ENCODE measurements around the gene INPPL1.
"Not testable (repeated sequence)": the region's sequence is repeated elsewhere in the genome, so short reads cannot be mapped to it uniquely, and the experiment has no call there.

The INPPL1 gene

DNA sequence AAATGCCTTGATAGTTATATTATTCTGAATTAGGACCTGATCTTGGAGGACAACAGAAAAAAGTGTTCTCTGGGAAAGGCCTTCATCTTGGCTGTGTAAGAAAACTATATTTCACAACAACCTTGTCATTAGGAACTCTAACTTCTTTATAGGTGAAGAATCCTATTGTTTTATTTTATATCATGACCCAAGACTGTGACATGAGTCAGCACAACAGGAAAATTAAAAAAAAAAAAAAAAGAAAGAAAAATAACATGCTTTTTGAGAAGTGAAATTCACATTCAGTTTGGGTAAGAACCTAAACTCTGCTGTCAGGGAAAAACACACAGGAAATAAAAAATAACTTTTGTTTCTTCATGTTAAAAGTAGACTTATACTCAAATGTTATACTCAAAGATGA is 19.7 kb upstream of the INPPL1 start:
- no peak overlapping the region for H3K4me3 ChIP-seq (replicated peaks; ENCODE audit: low read depth, low read length)
- TF ChIP-seq CTCF (IDR thresholded peaks at IDR 0.05; ENCODE audit: low read depth, low read length, missing control alignments) = no peak
- no peak for DNase-seq (ENCODE audit: extremely low read depth, low read depth)

DNA sequence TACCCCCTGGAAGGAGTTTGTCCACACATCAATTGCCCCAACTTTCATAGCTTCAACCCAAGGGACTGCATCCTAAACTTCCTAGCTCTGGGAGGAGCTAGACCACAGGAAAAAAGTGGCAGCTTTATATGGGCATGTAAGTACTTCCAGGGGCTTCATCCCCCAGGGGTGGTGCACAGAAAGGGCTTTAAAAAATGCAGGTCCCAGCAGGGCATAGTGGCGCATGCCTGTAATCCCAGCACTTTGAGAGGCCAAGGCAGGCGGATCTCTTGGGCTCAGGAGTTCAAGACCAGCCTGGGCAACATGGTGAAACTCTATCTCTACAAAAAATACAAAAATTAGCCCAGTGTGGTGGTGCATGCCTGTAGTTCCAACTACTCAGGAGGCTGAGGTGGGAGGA is 17.8 kb upstream of the INPPL1 start:
- H3K4me3 ChIP-seq (replicated peaks; ENCODE audit: low read depth, low read length); DNase-seq (ENCODE audit: extremely low read depth, low read depth): not testable (repeated sequence)

DNA sequence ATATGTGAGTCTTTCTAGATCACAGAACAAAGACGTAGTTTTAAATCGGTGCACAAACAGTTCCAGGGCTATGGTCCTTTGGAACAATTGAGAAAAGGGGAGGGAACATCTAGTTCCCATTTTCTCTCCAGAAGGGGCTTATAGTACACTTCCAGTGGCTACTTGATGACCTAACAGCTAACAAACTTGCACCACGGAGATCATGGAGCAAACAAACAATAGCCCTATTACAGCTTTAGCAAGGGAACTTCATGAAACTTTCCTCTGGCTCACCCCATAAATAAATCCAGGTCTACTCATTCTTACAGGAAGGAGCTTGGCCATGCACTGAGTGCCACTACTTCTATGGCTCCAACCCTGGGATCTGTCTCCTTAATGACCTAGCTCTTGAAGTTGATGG is 16.3 kb upstream of the INPPL1 start:
- no peak for TF ChIP-seq CTCF (IDR thresholded peaks at IDR 0.05; ENCODE audit: low read depth, low read length, missing control alignments)
- no peak for DNase-seq (ENCODE audit: extremely low read depth, low read depth)
- no peak overlapping the region for H3K4me3 ChIP-seq (replicated peaks; ENCODE audit: low read depth, low read length)

DNA sequence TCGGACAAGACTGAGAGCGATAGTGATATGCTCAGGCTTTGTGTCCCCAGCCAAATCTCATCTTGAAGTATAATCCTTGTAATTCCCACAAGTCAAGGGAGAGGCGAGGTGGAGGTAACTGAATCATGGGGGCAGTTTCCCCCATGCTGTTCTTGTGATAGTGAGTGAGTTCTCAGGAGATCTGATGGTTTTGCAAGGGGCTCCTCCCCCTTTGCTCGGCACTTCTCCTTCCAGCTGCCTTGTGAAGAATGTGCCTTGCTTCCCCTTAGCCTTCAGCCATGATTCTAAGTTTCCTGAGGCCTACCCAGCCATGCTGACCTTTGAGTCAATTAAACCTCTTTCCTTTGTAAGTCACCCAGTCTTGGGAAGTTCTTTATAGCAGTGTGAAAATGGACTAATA is 15.5 kb upstream of the INPPL1 start:
- DNase-seq (ENCODE audit: extremely low read depth, low read depth) = no peak
- no peak overlapping the region for H3K4me3 ChIP-seq (replicated peaks; ENCODE audit: low read depth, low read length)
- no peak for TF ChIP-seq CTCF (IDR thresholded peaks at IDR 0.05; ENCODE audit: low read depth, low read length, missing control alignments)

- DNase-seq (ENCODE audit: extremely low read depth, low read depth) = no peak
- no peak within 1 kb of the TSS for H3K4me3 ChIP-seq (replicated peaks; ENCODE audit: low read depth, low read length)
- no peak for TF ChIP-seq CTCF (IDR thresholded peaks at IDR 0.05; ENCODE audit: low read depth, low read length, missing control alignments)
These were observed 7.9 kb upstream of the INPPL1 start, which contains the start of gene FOLR2 for GRCh38 chr11:72216638-72217037. FOLR2 (plus strand) TSS chr11:72216794; CDS start chr11:72218585, 1,791 bp downstream.

DNA sequence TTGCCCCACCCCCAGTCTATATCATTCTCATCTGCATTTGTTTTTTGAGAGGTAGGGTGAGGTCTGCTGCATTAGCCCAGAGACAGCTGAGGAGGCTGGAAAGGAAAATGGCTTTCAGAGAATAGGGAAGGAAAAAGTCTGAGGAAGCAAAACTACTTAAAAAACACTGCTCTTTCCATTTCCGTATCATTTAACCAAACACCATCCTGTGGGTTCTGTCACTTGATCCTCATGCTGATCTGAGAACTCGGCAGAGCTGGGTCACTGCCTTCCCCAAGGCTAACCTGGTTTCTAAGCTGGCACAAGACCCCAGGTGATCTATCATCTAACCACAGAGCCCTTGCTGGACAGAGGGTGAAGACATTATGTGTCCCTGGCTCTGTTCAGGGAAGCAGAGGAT is 6.7 kb upstream of the INPPL1 start:
- no peak overlapping the region for H3K4me3 ChIP-seq (replicated peaks; ENCODE audit: low read depth, low read length)
- DNase-seq (ENCODE audit: extremely low read depth, low read depth) = no peak
- no peak for TF ChIP-seq CTCF (IDR thresholded peaks at IDR 0.05; ENCODE audit: low read depth, low read length, missing control alignments)

DNA sequence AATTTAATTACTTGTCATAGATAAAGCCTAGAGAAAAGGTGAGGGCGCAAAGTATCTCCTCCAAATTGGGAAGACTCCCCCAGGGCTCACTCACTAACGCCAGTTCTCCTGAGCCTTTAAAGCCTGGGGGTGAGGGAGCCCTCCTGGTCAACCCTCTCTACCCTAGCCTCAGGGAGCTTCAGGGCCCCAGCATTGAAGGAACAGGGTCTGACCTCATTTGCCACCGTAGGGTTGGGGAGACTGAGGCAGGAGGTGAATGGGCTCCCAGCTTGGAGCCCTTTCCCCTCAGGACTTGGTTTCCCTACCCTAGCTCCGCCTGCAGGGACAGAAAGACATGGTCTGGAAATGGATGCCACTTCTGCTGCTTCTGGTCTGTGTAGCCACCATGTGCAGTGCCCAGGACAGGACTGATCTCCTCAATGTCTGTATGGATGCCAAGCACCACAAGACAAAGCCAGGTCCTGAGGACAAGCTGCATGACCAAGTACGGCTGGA is 6.3 kb upstream of the INPPL1 start:
- no peak overlapping the region for H3K4me3 ChIP-seq (replicated peaks; ENCODE audit: low read depth, low read length)
- DNase-seq (ENCODE audit: extremely low read depth, low read depth) = no peak
- no peak for TF ChIP-seq CTCF (IDR thresholded peaks at IDR 0.05; ENCODE audit: low read depth, low read length, missing control alignments)
